Epithelial cell of proximal tubule (primary cell): ENCODE results near the gene CCSER2. TPM values are rescaled to one million over a fixed set of nuclear protein-coding genes. Genes with fewer than 3 reads are reported as not detected.

Experiments
- DNase-seq: peaks from one replicate; pipeline ENCODE4 v3.0.0-alpha.2; 2011; ENCODE audit warnings: low read depth
- H3K4me3 ChIP-seq: 2 replicates; pipeline ENCODE4 v1.5.1; 2011; ENCODE audit warnings: low read depth, mild to moderate bottlenecking, low read length
- total RNA-seq: library from RNA; depleted of rRNA; stranded (reverse); fragments of >200 nt; gene quantifications from 2 replicates; pipeline ENCODE4 v1.2.3, GENCODE V29; 2015
- TF ChIP-seq, protein P1 (sequence below): conservative IDR thresholded peaks from 2 replicates; pipeline ENCODE4 v1.5.1; 2012; ENCODE audit warnings: low read depth, mild to moderate bottlenecking, low read length

CCSER2 gene
- total RNA-seq, 1 donor from 2014 or later, result 8.8 TPM

DNA sequence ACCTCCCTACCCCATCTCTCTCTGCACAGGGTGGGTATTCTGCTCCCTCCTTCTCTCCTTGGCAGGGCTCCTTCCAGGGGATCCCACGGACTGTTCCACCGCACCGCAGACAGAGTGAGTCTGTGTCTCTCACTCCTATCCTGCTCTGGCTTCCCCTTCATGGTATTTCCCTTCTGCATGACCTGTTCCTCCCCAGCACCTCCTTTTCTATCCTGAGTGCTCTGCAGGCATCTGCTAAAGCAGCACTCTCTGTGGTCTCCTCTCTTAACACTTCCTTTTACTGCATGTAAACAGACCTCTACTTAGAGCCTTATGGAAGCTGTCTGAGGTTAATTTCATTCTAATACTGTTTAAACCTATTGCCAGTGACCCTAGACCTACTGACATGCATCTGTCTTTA lies 171.5 kb downstream of the CCSER2 start:
- no peak overlapping the region for H3K4me3 ChIP-seq
- TF ChIP-seq, protein P1, sequence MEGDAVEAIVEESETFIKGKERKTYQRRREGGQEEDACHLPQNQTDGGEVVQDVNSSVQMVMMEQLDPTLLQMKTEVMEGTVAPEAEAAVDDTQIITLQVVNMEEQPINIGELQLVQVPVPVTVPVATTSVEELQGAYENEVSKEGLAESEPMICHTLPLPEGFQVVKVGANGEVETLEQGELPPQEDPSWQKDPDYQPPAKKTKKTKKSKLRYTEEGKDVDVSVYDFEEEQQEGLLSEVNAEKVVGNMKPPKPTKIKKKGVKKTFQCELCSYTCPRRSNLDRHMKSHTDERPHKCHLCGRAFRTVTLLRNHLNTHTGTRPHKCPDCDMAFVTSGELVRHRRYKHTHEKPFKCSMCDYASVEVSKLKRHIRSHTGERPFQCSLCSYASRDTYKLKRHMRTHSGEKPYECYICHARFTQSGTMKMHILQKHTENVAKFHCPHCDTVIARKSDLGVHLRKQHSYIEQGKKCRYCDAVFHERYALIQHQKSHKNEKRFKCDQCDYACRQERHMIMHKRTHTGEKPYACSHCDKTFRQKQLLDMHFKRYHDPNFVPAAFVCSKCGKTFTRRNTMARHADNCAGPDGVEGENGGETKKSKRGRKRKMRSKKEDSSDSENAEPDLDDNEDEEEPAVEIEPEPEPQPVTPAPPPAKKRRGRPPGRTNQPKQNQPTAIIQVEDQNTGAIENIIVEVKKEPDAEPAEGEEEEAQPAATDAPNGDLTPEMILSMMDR, result no peak
- no peak for DNase-seq

DNA sequence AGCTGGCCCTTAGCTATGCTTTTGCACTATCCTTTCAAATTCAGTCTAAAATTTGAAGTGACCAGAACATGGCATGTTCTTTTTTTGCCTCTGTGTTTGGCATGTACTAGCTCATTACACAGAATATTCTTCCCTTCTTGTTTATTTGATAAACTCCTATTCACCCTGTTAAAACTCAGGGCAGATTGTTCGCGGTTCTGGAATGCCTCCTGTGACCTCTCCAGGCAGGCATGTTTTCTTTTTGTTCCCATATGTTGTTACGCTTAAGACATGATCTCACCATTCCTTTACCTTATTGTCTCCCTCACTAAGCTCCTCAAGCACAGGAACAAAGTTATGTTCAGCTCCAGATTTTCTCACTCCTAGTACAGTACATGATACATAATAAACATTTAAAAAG lies 181.7 kb downstream of the CCSER2 start:
- TF ChIP-seq, protein P1, result no peak
- no peak overlapping the region for H3K4me3 ChIP-seq
- no peak for DNase-seq

DNA sequence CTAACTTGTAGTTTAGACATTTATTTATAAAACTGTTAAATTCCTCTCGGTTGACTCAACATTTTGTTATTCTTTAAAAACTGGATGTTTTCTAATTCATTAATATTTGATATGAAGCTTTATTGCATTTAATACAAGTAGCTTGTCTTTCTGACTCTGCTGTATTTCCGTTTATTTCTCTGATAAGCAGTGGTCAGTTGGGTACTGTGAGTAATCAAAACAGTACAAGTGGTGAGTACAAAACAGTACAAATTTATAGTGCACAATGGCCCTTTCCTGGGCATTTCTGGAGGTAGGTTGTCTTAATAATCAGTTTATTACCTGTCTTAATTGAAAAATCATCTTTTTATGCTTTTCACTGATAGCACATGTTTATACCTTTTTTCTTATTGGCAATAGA lies 182.7 kb downstream of the CCSER2 start:
- TF ChIP-seq, protein P1, result no peak
- no peak overlapping the region for H3K4me3 ChIP-seq
- DNase-seq, result no peak

DNA sequence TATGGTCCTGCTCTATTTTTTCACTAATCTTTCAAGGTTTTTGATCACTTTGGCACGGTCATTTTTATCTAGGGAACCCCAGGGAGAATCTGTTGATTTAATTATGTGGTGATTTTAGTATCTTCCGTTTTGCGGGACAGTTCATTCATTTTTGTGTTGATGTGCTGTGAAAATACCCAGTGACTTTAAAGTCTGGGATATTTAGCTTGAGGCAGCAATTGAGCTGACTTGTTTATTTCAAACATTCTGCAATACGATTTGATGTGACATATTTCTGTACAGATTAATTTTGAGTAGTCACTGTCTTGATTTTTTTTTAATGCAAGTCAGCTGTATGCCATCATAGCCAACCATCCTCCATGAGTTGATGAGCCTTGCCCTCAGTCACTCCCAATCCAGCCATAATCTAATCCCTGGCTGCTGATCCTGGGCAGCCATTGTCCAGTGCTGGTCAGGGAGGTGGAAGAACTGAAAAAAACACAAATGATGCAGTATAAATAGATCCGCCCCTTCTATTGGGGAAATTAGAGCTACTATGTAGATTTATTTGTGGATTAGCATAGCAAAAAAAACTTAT lies 183.4 kb downstream of the CCSER2 start:
- TF ChIP-seq, protein P1, result no peak
- no peak overlapping the region for H3K4me3 ChIP-seq

DNA sequence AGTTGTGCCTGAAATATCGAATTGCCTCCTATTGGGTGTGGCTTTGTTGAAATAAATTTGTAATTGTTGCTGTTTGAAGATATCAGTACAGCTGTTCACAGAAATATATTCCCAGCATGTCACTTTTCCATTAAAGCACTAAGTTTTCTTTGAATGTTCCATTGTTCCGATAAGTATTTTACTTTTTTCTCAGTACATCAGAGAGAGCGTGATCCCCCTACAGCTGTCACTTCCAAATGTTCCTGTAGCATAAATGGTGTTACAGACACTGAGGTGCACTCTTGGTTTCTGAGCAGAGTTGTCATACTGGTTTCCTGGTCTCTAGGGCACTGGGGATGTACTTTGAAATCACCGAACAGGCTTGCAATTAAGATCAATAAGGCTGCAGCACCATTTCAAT lies 189.2 kb downstream of the CCSER2 start:
- TF ChIP-seq, protein P1, result no peak
- no peak for DNase-seq
- no peak overlapping the region for H3K4me3 ChIP-seq

More for the DNA sequence above, 183.4 kb downstream of the CCSER2 start:
- no peak for DNase-seq

DNA sequence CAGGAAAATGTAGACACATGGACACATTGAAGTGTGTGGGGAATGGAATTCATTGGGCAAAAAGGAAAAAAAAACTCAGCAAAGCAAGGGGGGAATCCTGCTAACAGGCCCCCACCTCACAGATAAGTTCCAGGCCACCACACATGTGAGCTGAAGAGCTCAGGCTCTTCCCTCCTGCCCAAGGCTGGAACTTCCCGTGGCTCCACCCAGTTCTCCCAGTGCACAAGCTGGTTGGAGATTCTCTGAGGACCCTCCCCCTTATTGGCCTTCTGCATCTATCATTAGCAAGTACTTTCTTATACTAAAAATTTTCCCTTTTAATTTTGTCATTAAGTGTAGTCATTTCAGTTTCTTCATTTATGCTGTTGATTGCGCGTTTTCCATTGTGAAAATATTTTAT lies 190.8 kb downstream of the CCSER2 start:
- DNase-seq, result no peak
- TF ChIP-seq, protein P1, result no peak

DNA sequence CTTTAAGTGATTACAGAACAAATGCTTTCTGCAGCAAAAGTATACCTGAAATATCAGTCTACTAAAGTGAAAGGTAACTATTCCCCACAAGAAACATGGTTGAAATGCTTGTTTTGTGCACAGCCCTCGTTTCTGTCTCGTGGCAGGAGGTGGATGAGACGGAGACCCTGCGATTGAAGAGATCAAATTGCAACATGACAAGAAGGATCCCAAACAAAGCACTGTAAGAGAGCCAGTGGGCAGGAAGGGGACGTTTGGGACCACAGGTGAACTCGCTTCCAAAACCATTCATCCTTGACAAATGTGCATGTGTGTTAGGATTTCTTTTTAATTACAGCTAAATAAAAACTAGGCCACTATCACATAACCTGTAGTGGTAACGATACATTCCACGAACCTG lies 192.6 kb downstream of the CCSER2 start:
- TF ChIP-seq, protein P1, result no peak

More for the DNA sequence above, 190.8 kb downstream of the CCSER2 start:
- H3K4me3 ChIP-seq, result no peak overlapping the region

More for the DNA sequence above, 192.6 kb downstream of the CCSER2 start:
- no peak for DNase-seq
- H3K4me3 ChIP-seq, result no peak overlapping the region
